Forelimb muscle (tissue), 1 donor: Measurements from ENCODE around the gene DLGAP1. TPM values are rescaled to one million over a fixed set of nuclear protein-coding genes. Genes with fewer than 3 reads are reported as not detected.
"Not testable (repeated sequence)": the region's sequence is repeated elsewhere in the genome, so short reads cannot be mapped to it uniquely, and the experiment has no call there.

Experiments
- DNase-seq: peaks from one replicate; pipeline ENCODE4 v3.0.0-alpha.2; 2013; ENCODE audit warnings: low read depth
- polyA plus RNA-seq: library from polyadenylated mRNA; unstranded; fragments of 120-200 nt; gene quantifications from one replicate; pipeline ENCODE4 v1.2.1, GENCODE V29; 2013; ENCODE audit not compliant: insufficient read length

The DLGAP1 gene
- polyA plus RNA-seq, 1 donor, result 1.9 TPM

DNA sequence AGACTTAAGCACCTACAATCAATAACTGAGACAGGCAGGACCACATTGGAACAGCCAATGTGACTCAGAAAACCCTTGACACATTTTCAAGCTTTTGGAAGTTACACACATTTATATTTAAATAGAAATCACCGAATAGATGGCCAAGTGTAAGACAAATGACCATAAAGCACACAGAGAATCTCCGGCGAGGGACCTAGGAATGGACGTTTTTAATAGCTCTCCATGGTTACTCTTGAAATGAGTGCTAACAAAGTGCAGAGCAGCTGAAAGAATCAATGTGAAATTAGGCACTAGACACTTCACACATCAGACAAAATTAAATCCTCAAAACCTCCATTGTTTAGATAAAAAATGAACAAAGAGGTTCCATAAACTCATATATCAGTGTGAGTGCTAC lies 376.9 kb downstream of the DLGAP1 start:
- no peak for DNase-seq

DNA sequence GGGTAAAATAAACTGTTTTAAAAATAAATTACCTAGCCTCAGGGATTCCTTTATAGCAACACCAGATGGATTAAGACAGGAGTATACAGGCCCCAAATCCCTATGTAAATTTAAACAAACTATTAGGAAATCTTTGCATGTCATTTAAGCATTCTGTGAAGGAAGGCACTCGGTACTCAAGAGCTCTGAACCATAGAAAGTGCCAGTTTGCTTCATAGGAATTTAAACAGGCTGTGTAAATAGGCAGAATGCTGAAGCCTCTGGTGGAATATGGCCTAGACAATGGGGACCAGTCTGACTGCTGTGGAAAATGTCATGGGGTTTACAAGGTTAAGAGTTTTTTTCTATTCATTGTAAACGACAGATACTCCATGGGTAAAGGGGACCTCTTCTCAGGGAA lies 377.4 kb downstream of the DLGAP1 start:
- DNase-seq, result no peak

DNA sequence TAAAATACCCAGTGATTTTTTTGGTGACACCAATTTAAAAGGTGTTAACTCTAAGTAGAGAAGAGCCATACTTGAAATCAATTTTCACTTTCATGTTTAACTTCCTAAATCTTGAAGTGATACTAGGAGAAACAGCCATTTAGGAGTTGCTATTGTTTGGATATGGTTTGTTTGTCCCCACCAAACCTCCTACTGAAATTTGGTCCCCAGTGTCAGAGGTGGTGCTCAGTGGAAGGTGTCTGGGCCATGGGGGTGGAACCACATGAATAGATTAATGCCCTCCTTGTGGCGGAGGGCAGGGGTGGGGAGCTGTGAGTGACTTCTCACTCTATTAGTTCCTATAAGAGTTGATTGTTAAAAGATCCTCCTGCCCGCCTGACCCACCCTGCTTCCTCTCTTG lies 377.9 kb downstream of the DLGAP1 start:
- no peak for DNase-seq

DNA sequence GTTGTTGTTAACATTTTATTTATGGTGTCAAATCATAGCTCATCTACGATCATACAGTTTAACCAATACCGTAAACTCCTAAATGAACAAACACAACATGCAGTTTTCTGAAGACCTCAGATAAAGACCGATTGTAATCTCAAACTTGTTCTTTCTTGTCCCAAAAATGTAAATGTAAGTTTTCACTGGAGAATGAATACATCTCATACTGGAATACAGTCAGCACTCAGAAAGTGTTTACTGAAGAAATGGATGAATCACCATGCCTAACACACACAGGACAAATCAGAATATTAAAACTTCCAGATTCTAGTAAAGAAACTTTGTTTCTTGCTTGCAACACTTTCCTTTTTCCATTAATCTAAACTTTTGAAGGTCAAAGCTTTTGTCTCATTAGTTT lies 380.5 kb downstream of the DLGAP1 start:
- DNase-seq, result no peak

DNA sequence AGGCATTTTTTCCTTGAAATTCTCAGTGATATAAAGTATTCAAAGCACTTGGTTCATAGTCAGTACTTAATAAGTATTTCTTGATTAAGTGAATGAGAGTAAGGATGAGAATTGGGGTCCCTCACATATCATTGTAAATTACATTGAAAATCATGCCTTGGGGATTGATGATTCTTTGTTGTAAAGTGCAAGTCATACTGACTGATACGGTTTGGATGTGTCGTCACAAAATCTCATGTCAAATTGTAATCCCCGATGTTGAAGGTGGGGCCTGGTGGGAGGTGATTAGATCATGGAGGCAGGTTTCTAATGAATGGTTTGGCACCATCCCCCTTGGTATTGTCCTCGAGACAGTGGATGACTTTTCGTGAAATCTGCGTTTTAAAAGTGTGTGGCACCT lies 385.9 kb downstream of the DLGAP1 start:
- DNase-seq, result no peak

DNA sequence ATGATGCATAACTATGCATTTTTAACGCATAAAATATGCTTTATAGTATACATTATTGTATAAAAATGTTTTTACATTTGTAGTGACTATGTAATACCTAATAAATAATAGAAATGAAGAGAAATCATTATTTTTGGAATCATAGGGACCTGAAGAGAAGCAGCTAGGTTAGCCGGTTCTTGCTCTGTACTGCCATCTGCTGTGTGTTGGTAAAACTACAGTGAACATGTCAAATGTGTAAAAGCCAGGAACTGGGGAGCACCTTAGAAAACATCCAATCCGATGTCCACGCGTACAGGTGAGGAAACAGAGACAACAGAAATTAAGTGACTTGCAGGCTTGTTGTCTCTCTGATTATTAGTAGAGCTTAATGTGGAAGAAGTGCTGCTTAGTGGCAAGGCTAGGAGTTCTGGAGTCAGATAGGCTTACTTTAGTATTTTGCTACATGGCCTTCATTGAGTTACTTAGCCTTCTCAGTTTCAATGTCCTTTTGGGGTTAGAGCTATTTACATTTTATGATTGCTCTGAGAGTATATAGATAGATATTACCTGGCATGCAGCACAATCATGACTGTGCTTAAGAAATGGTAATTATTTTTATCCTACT lies 386.5 kb downstream of the DLGAP1 start:
- peak; percentile 17 for DNase-seq

DNA sequence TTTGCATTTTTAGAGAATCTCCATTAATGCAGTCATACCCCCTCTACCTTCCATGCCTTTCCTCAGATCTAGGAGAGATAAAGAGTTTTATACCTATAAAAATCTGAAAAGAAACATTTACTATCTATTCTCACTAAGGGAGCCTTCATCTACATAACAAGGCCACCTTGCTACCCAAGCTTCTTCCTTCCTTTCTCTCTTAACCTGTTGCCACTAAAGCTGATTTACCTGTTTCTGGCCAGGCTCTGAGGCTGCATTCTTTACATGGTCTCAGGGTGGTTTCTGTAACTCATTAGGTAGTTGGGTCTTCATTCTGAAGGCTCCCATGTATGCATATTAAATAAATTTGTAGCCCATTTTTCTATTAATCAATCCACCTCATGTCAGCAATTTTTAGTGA lies 391.6 kb downstream of the DLGAP1 start:
- DNase-seq, result no peak

DNA sequence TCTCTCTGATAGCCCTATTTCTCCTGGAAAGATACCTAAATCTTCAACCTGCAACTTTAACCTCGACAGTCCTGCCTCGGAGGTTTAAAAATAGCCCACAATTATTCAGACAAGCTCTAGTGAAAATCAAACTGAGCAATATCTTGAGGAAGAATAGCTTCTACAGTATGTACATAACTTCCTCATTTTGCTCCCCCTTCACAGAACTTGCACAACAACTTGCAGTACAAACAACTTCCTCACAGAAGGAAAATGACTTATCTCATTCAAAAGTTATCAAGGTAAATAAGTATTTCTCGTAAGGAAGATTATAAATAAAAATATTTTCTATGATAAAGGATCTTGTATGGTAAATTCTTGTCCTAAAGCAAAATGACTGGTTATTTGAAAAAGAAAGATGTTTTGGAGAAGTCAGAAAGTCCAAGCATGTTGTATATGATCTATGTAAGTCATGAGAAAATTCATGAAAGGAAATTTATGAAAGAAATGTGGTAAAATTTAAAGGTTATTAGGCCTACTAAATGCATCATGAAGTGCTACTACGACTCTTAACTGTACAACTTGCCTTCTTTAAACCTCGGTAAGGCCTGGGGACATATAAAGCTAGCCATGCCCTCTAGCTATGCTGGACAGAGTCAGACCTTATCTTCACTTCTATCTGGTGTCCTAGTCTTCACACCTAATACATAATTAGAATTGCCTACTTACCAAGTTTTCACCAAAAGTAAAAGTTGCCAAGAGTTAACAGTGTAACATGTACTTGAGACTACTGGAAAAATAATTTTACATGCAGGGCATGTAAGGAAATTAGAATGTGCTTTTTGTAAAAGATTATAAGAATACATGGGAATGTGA lies 394.5 kb downstream of the DLGAP1 start:
- no peak for DNase-seq

DNA sequence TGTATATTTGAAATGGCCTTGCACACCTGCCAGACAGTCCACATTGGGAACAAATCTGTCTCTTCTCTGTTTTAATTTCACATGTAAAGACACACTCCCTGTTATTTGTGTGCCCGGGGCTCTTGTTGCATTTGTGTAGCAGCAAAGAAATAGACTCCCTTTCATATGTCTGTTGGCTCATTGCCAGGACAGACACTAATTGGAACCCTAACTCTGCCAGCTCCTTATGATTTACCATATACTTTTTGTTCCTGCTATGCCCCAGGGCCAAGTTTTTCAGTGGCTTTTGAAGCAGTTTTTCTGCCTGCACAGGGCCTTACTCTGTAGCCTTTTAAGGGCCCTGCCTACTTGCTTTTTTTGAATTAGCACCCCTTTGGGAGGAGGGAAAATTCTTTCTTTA lies 396.9 kb downstream of the DLGAP1 start:
- no peak for DNase-seq

DNA sequence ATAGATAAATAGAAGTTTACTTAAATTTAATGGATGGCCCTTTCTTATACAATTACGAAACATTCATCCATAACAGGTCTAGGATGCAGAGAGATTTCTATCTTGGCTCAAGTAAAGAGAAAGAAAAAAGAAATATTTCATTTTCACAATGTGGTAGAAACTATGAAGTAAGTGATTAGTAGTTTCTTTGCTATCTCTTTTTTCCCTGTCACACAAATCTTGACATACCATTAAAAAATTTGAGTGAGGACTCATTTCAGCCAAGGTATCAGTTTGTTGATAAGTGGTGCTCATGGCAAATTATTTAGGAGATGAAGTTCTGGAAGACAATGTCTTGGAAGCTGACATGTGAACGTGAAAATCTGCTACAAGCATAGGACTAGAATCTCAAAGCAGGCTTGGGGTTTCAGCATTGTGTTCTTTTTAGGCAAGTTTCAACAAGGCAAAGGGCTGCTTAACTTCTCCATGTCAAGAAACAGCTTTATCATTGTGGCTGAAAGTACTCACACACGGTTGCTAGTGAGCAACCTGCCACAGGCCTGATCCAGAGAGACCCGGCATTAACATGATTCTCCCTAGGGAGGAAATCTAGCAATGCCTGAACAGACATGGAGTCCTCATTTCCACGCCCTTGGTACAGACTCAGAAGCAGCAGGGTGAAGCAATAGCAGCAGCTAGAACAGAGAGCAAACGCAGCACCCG lies 414.6 kb downstream of the DLGAP1 start:
- no peak for DNase-seq

DNA sequence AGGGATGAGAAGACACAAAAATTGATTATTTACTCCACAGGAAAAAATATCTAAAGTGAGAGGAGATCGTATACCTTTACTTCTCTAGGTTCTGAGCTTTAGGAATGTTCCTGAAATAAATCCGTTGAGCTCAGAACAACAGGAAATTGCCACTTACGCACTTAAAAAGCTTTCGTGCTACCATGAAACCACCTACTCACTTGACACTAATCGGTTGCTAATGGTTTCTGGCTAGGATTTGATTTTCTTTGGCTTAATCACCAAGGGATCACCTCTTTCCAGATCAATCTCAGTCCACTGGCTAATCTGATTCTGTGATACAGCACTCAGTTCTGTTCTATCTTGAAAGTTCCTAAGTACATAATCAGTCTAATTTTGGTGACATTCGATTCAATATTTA lies 419.6 kb downstream of the DLGAP1 start:
- DNase-seq, result no peak

DNA sequence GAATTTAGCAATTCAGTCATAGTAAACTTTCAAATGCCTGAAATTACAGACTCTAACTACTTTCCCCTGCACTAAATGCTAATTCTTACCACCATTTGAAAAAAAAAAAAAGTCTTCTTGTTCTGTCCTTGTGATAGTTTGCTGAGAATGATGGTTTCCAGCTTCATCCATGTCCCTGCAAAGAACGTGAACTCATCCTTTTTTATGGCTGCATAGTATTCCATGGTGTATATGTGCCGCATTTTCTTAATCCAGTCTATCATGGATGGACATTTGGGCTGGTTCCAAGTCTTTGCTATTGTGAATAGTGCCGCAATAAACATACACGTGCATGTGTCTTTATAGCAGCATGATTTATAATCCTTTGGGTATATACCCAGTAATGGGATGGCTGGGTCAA lies 420.3 kb downstream of the DLGAP1 start:
- not testable (repeated sequence) for DNase-seq

DNA sequence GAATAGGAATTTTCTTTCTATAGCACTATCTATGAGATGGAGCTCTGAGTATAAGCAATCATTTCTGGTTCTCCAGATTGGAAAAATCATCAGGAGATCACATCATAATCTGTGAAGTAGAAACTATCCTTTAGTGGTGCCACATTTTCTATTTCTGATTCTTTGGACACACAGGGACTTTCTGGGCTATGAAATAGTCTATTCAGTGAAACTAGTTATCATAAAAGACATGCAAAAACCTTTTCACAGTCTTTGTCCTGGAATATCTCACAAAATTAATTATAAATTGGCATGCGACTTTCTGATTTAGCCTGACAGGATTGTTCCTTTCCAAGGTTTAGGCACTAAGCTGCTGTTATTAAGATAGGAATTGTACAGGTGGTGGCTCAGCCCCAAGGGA lies 428.6 kb downstream of the DLGAP1 start:
- DNase-seq, result no peak

DNA sequence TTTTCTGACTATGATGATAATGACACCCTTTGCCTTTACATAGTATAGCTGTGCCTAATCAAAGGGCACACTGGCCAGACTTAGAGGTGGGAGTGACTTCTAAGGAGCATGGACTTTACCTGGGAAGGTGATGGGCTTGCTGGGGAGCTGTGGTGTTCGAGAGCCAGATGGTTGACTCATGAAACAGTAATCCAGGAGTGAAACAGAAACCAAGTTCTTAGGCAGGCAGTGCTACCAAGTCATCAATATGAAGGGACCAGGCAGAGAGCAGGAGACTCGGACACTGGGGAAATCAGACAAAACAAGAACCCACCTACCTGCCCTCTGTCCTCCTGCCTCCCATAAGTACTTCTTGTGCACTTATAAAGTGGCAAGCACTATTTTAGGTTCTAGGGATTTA lies 430.4 kb downstream of the DLGAP1 start:
- DNase-seq, result no peak

DNA sequence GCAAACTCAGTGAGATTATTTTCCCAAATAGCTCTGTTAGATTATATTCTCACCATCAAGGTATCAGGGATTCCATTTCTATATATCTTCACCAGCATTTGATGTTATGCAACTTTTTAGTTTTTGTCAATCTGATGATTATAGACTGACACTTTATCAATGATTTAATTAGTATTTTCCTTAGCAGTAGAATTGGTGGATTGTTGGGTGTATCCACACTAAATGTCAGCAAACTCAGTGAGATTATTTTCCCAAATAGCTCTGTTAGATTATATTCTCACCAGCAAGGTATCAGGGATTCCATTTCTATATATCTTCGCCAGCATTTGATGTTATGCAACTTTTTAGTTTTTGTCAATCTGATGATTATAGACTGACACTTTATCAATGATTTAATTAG lies 432.4 kb downstream of the DLGAP1 start:
- DNase-seq, result not testable (repeated sequence)

DNA sequence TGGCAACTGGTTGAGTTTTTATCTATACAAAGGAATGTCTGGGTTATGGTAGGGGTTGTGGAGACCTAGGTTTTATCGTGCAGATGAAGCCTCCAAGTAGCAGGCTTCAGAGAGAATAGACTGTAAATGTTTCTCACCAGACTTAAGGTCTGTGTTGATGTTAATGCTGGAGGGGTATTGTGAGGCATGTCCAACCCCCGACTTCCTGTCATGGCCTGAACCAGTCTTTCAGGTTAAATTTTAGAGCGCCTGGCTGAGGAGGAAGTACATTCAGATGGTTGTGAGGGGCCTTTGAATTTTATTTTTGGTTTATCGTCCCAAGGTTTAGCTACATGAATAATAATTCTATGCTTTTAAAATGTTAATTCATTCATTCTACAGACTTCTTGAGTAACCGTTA lies 435.1 kb downstream of the DLGAP1 start:
- no peak for DNase-seq

DNA sequence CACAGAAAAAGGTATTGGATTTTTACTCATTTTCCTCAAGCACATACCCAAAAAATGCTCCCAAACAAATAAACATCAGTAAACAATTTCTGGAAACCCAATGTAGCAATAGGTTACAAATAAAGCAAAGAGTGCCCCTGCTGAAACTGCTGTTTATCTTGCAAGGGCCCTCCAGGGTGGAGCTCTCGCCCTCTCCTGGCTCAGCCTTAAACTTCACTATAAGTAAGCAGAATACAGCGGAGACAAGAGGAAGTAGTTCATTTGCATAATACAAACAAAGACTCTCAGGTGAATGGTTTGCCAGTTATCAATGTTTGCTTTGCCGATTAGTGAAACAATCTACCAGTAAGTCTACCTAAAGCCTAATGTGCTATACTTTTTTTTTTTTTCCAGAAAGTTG lies 437.6 kb downstream of the DLGAP1 start:
- no peak for DNase-seq

DNA sequence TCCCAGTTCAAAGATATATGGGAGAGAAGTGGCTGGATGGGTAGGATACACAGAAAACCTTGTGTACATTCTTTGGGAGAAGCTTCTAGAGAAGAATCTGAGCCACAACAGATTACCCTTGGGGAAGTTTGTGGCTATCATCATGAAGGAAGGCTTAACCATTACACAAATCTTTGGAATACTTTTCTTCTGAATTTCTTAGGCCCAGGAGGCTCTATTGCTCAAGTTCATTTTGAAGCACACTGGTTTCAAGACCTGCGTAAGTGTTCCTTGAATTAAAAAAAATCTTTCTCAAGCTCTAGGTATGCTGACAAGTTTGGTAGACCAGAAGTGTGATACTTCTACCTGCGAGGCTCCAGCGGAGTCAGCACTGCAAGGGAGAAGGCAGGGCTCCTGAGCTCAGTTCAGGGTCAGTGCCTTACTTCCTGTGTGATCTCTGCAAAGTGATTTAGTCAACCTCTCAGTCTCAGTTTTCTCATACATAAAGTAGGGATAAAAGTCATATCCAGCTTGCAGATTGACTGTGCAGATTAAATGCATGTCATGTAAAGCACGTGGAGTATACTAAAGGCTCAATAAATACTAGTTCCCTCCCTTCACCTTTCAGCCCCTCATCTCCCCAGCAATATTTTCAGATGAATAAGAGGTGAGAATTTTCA lies 438.6 kb downstream of the DLGAP1 start:
- DNase-seq, result no peak

DNA sequence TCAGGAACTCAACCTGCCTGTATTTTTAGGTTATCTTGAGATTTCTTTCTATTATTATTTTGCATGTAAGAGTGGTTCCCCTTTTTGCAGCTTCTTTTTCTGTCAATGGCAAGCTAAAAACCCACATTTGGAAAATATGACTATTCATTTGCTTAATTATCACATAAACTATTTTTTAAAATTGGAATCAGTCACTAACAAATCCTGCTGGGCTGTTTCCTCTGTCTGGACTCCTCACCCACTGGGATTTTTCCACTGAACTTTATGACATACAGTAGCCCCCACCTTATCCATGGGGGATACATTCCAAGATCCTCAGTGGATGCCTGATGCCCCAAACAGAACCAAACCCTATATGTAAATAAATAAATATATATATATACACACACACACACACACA lies 447.3 kb downstream of the DLGAP1 start:
- no peak for DNase-seq

DNA sequence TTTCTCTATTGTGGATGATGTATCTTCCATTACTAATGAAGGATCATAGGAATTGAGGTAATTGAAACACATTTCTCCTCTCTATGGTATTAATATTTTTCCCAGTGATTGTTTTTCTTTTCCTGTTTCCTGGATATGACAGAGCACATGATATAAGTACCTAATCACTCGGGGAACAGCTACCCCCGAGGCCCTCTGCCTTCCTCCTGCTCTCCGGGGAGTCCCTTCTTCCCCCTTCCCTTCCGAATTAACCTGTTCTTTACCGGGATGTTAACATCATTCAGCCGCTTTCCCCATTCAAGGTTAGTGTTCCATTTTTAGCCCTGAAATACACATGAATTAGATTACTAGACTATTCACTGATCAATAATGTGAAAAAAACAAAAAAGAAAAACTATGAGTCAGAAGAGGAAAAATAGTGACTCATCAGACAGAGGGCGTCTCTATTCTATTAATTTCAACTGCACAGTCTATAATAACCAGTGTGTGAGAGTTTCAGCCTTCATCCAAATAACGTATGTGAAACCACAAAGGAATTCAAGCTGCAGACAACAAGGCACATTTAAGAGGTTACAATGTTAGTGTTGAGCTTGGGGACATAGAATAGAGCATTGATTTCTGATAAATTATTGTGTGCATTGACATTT lies 450.8 kb downstream of the DLGAP1 start:
- DNase-seq, result no peak

DNA sequence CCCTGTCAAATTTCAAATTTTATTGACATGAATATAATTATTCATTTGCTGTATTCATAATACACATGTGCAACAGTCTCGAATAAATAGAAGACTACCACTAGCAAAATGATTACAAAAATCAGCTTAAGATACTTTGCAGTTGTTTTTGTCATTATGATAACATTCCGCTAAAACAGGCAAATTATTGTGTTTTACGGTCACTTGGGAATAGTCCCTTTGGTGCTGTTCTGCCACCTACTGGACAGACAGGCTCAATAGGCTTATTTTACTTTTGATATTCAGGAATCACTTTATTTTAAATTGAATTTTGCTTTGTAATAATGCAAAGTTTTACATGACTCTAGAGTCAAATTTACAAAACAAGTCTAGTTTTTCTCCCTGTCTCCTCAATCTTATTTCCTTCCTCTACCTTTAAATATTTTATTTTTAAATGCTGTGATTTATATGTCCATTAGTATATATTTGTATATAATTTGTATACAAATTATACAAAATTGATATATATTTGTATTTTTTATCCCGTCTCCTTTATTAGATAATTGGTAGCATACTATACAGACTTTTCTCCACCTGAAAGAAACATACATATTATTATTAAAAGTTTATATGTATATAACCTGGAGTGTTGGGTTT lies 456.3 kb downstream of the DLGAP1 start:
- DNase-seq, result peak; percentile 13
